Heart left ventricle (tissue), 16 donors: ENCODE measurements around the gene RBM28. TPM values are rescaled to one million over a fixed set of nuclear protein-coding genes. Genes with fewer than 3 reads are reported as not detected.

Source experiments
- ATAC-seq, 4 donors: fragments of 200-7000 bp; cut with Tn5 transposase; one replicate each; pipeline ENCODE4 v1.9.1; 2020 to 2022; ENCODE audit warnings: moderate library complexity in 4 of 4, mild to moderate bottlenecking in 3 of 4, moderate number of reproducible peaks in 1 of 4
- DNase-seq, 5 donors: peaks; one replicate each; pipeline ENCODE4 v3.0.0-alpha.2; 2020
- H3K27ac ChIP-seq, 12 donors: fragments of 200-600 bp; sonication (generic) in 4 of 12; one replicate each; pipeline versions ENCODE4 v1.5.0 to v1.8.0; 2016 to 2022; ENCODE audit warnings: mild to moderate bottlenecking in 2 of 12
- H3K27me3 ChIP-seq, 9 donors: fragments of 200-600 bp; sonication (generic) in 2 of 9; one replicate each; pipeline versions ENCODE4 v1.5.1 to v1.8.0; 2016 to 2022; ENCODE audit warnings: mild to moderate bottlenecking in 3 of 9
- H3K36me3 ChIP-seq, 9 donors: fragments of 200-600 bp; sonication (generic) in 2 of 9; one replicate each; pipeline versions ENCODE4 v1.5.0 to v1.8.0; 2018 to 2022; ENCODE audit warnings: mild to moderate bottlenecking in 2 of 9
- H3K4me1 ChIP-seq, 12 donors: fragments of 200-600 bp; sonication (generic) in 4 of 12; one replicate each; pipeline versions ENCODE4 v1.5.0 to v1.8.0; 2016 to 2022; ENCODE audit warnings: mild to moderate bottlenecking in 3 of 12
- H3K4me3 ChIP-seq, 12 donors: fragments of 200-600 bp; sonication (generic) in 4 of 12; one replicate each; pipeline versions ENCODE4 v1.5.0 to v1.8.0; 2017 to 2022; ENCODE audit warnings: mild to moderate bottlenecking in 9 of 12, moderate library complexity in 4 of 12
- H3K9me3 ChIP-seq, 12 donors: fragments of 200-600 bp; sonication (generic) in 4 of 12; one replicate each; pipeline versions ENCODE4 v1.5.0 to v1.8.0; 2016 to 2022; ENCODE audit warnings: mild to moderate bottlenecking in 1 of 12
- CTCF ChIP-seq, 12 donors: fragments of 200-600 bp; sonication (generic) in 4 of 12; IDR thresholded peaks; one replicate each; pipeline versions ENCODE4 v1.5.0 to v1.8.0; 2018 to 2022; ENCODE audit warnings: antibody characterized with exemption in 12 of 12, mild to moderate bottlenecking in 5 of 12
- POLR2A ChIP-seq, 2 donors: fragments of 450-650 bp; IDR thresholded peaks; one replicate each; pipeline ENCODE4 v1.6.1; 2017; ENCODE audit warnings: antibody characterized with exemption in 2 of 2, mild to moderate bottlenecking in 2 of 2, moderate library complexity in 2 of 2
- WGBS, 4 donors: extraction: QIAGEN DNeasy Blood & Tissue Kit in 2 of 4; methylation state at CpG; one replicate each; pipeline versions ENCODE4 v1.1.5 to v1.1.7; 2013 to 2018; 5-methylcytosine and 5-hydroxymethylcytosine counted together
- intact Hi-C, 10 donors: fragments of 100-400 bp; cut with DNase I; formaldehyde crosslinking; loops; one replicate each; pipeline versions ENCODE4 v1.11.1 to v1.14.2; 2022
- polyA plus RNA-seq, 2 donors: library from polyadenylated mRNA; stranded (reverse); fragments of 200-250 nt; gene quantifications; one replicate each; pipeline ENCODE4 v1.2.3, GENCODE V29; 2013
- total RNA-seq, 9 donors: library from RNA; depleted of rRNA in 2 of 9; stranded (reverse); fragments of >200 nt in 2 of 9; fragmentation: NEBNext Ultra II Directional in 3 of 9; extraction: Animal tissue kit (Norgen Biotek cat#: 25700) in 3 of 9; gene quantifications; one replicate each; pipeline versions ENCODE4 v1.1.0 to v1.2.4, GENCODE V29; 2016 to 2023
- donor health status: ischemic (EF 13 %, LVEDD 7.1; RV severe dilation, severe dysfunction).
- donor health status: healthy with polysubstance abuse.
- donor health status: DM: no; HTN: yes; CAD: no.
- donor health status: DM: no; HTN: no; CAD: no.
- donor health status: ischemic (EF 25% LVEDD 6.9; RV normal size, moderate dysfunction).
- donor health status: ischemic (EF 25% LVEDD 5.7; RV mildly dilated, moderate dysfunction).
- donor health status: healthy.
- donor health status: DM: yes; HTN: yes; CAD: no.
- donor health status: ischemic (EF 35%, LVEDD 5.7; RV mildly dilated, moderate dysfunction).
- donor health status: nonischemic (EF 11% LVEDD 7.7; RV severe dilation, severe dysfunction).
- donor health status: DM: yes; HTN: yes; CAD: no.
- donor health status: PGD.
- donor health status: ischemic (EF 29% LVEDD 5.4; RV normal size, mild dysfunction).
- donor health status: nonischemic (EF 23%, LVEDD 6.1; RV moderate dilation, normal function).

Gene RBM28
- total and polyA plus RNA-seq, 11 donors: 12.0 to 40.2 (median 25.3) TPM

DNA sequence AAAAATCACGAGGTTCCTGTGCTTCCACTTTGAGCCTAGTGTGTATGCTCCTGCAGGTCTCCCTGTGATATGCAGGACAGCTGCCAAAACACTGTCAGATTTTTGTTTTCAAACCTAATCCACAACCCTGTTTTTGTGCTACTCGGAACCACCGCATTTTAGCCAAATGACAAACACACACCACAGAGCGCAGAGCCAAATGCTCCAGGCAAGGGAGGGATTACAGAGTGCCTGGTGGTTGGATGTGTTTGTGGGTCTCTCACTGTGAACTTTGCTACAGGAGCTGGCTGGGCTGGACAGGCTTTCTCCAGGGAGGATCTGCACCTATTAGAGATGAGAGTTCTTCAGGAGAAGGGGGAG, 5.7 kb upstream of the RBM28 start:
- intact Hi-C loops: loop anchor here in 8 of 10 donors (2.0 to 5.0 kb wide), 3 partner anchors 37 to 108 kb away; partner anchors contain the start of gene HILPDA (in 1 of the 8)
- TF ChIP-seq CTCF (IDR thresholded peaks at IDR 0.05) (no peak), POLR2A (IDR thresholded peaks at IDR 0.05) (no peak)
- WGBS, 4 donors: 39 to 63% (median 46%) methylated on average over 4 of the region's 4 CpGs
- ATAC-seq (no peak), DNase-seq (no peak)
- Histone ChIP-seq H3K4me3 (no peak overlapping the region), H3K27ac (no peak overlapping the region), H3K9me3 (no peaks in the 10 kb centered on the region), H3K4me1 (peaks cover 0 to 13% (median 4%) of the 10 kb centered on the region in 12 donors), H3K36me3 (no peaks in the 10 kb centered on the region), H3K27me3 (peaks cover 0 to 32% (median 15%) of the 10 kb centered on the region in 9 donors)

DNA sequence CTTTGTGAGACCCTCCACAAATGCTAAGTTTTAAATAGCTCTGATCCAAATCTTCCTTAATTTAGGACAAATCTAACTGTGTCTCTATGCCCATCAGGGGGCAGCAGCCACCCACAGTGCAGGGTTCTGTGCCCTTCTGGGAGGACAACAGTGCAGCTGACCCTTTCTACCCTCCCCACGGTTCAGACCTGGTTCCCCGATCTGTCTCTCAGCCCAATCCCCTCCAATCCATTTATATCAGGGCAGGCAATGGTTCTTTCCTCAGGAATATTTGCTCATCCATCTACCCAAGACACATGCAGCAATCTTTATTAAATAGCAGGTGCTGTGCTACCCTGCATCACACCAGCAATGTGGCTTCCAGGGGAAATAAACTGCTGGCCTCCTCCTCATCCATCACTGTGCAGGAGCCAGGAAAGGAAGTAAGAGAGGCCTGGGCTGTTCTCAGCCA, 4.0 kb upstream of the RBM28 start:
- H3K27ac ChIP-seq: no peak overlapping the region
- DNase-seq: peak in 3 of 5 donors; percentile 49 to 67 (median 53)
- intact Hi-C loops: loop anchor here in 9 of 10 donors (1.0 to 5.0 kb wide), 5 partner anchors 39 to 110 kb away; partner anchors contain the start of gene HILPDA (in 1 of the 9)

DNA sequence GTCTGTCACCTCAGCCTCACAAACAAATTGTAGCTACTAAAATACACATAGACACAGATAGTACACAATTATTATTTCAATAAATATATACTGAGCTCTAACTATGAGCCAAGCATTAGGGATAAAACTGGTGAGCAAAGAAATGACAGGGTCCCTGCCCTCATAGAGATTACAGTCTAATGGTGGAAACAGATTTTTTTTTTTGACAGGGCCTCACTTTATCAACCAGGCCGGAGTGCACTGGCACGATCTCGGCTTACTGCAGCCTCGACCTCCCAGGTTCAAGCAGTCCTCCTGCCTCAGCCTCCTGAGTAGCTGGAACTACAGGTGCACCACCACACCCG, 695 bp upstream of the RBM28 start:
- H3K27me3 ChIP-seq: no peaks in the 10 kb centered on the region
- WGBS, 4 donors: 87 to 97% (median 94%) methylated on average over 5 of the region's 5 CpGs
- ATAC-seq (no peak), DNase-seq (no peak)
- intact Hi-C loops: no loop called here
- peaks cover 0 to 31% (median 21%) of the 10 kb centered on the region in 12 donors for H3K4me1 ChIP-seq
- TF ChIP-seq CTCF (IDR thresholded peaks at IDR 0.05) (no peak), POLR2A (IDR thresholded peaks at IDR 0.05) (no peak)
- H3K36me3 ChIP-seq: peaks cover 0 to 20% (median 3%) of the 10 kb centered on the region in 9 donors
- H3K4me3 ChIP-seq: peak overlapping the region in 3 of 12 donors; percentile 82 to 92 (median 87)
- H3K9me3 ChIP-seq: no peaks in the 10 kb centered on the region
- no peak overlapping the region for H3K27ac ChIP-seq

More for the DNA sequence above, 4.0 kb upstream of the RBM28 start:
- no peak overlapping the region for H3K4me3 ChIP-seq
- peaks cover 0 to 22% (median 9%) of the 10 kb centered on the region in 12 donors for H3K4me1 ChIP-seq
- no peaks in the 10 kb centered on the region for H3K9me3 ChIP-seq
- peak in 2 of 4 donors; percentile 25 to 42 for ATAC-seq
- TF ChIP-seq POLR2A (IDR thresholded peaks at IDR 0.05) (no peak), CTCF (IDR thresholded peaks at IDR 0.05) (peak; percentile 51 to 74 (median 67))
- peaks cover 0 to 21% (median 6%) of the 10 kb centered on the region in 9 donors for H3K27me3 ChIP-seq
- 0 to 5% (median 4%) methylated on average over 2 of the region's 2 CpGs for WGBS, 4 donors
- no peaks in the 10 kb centered on the region for H3K36me3 ChIP-seq

DNA sequence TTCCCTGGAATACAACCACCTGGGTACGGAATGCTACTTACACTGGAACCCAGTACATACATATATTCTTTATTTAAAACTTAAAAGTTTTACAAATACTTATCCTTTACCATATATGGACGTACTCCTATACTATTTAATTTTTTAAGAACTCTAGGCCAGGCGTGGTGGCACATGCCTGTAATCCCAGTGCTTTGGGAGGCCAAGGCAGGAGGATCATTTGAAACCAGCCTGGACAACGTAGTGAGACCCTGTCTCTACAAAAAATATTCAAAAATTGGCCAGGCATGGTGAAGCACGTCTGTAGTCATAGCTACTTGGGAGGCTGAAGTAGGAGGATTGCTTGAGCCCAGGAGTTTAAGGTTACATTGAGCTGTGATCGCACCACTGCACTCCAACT, 2.0 kb downstream of the RBM28 start:
- TF ChIP-seq POLR2A (IDR thresholded peaks at IDR 0.05): no peak
- no peak for TF ChIP-seq CTCF (IDR thresholded peaks at IDR 0.05)
- 81 to 92% (median 86%) methylated on average over 6 of the region's 6 CpGs for WGBS, 4 donors
- H3K9me3 ChIP-seq: no peaks in the 10 kb centered on the region
- H3K4me1 ChIP-seq: peaks cover 0 to 31% (median 21%) of the 10 kb centered on the region in 12 donors
- intact Hi-C loops: no loop called here
- H3K27me3 ChIP-seq: no peaks in the 10 kb centered on the region
- no peak overlapping the region for H3K27ac ChIP-seq
- DNase-seq (no peak), ATAC-seq (no peak)
- peak overlapping the region in 1 of 12 donors; percentile 62 for H3K4me3 ChIP-seq
- peaks cover 0 to 46% (median 29%) of the 10 kb centered on the region in 9 donors for H3K36me3 ChIP-seq
